Aorta (tissue), 5 donors: ENCODE measurements around the gene GRB10. TPM values are rescaled to one million over a fixed set of nuclear protein-coding genes. Genes with fewer than 3 reads are reported as not detected.

Experiments
- ATAC-seq: fragments of 200-7000 bp; cut with Tn5 transposase; one replicate; pipeline ENCODE4 v1.9.1; 2022; ENCODE audit warnings: moderate library complexity; ENCODE audit not compliant: low FRiP score
- DNase-seq, 2 donors: peaks; one replicate each; pipeline ENCODE4 v3.0.0-alpha.2; 2020
- H3K27ac ChIP-seq, 2 donors: one replicate each; pipeline ENCODE4 v1.5.1; 2013; ENCODE audit warnings: low read length in 2 of 2, mild to moderate bottlenecking in 2 of 2, moderate library complexity in 2 of 2, control low read depth in 1 of 2, inconsistent platforms in 1 of 2, low read depth in 1 of 2
- H3K27me3 ChIP-seq, 2 donors: one replicate each; pipeline ENCODE4 v1.6.1; 2013; ENCODE audit warnings: control low read depth in 1 of 2, low read length in 1 of 2, mild to moderate bottlenecking in 1 of 2, moderate library complexity in 1 of 2; ENCODE audit not compliant: insufficient read depth in 2 of 2, control insufficient read depth in 1 of 2
- H3K36me3 ChIP-seq, 2 donors: one replicate each; pipeline ENCODE4 v1.6.1; 2013; ENCODE audit warnings: control low read depth in 1 of 2, low read length in 1 of 2, mild to moderate bottlenecking in 1 of 2; ENCODE audit not compliant: insufficient read depth in 2 of 2, control insufficient read depth in 1 of 2
- H3K4me1 ChIP-seq, 2 donors: one replicate each; pipeline ENCODE4 v1.6.1; 2013; ENCODE audit warnings: low read length in 2 of 2, control low read depth in 1 of 2, mild to moderate bottlenecking in 1 of 2, moderate library complexity in 1 of 2; ENCODE audit not compliant: insufficient read depth in 2 of 2, control insufficient read depth in 1 of 2
- H3K4me3 ChIP-seq, 2 donors: one replicate each; pipeline ENCODE4 v1.5.1; 2013; ENCODE audit warnings: low read length in 2 of 2, control low read depth in 1 of 2, mild to moderate bottlenecking in 1 of 2
- H3K9me3 ChIP-seq: one replicate; pipeline ENCODE4 v1.6.1; 2013; ENCODE audit warnings: mild to moderate bottlenecking, low read length; ENCODE audit not compliant: control insufficient read depth
- WGBS, 2 donors: extraction: QIAGEN DNeasy Blood & Tissue Kit; methylation state at CpG; one replicate each; pipeline ENCODE4 v1.1.7; 2013; 5-methylcytosine and 5-hydroxymethylcytosine counted together
- intact Hi-C, 2 donors: fragments of 100-400 bp; cut with DNase I; formaldehyde crosslinking; loops; one replicate each; pipeline versions ENCODE4 v1.14.2 to v1.15.0; 2022
- polyA plus RNA-seq, 2 donors: library from polyadenylated mRNA; stranded (reverse); fragments of 200-250 nt; gene quantifications; one replicate each; pipeline ENCODE4 v1.2.3, GENCODE V29; 2013
- total RNA-seq, 2 donors: library from RNA; stranded (reverse); fragmentation: NEBNext Ultra II Directional; extraction: Animal tissue kit (Norgen Biotek cat#: 25700); gene quantifications; one replicate each; pipeline ENCODE4 v1.2.1, GENCODE V29; 2021
- donor health status: healthy with polysubstance abuse.
- donor health status: Bipolar disorder and iron deficiency.
- donor health status: DM: no; HTN: no; CAD: no.
- donor health status: DM: no; HTN: no; CAD: no.
- donor health status: DM: yes; HTN: yes; CAD: no.

GRB10 gene
- total and polyA plus RNA-seq, 4 donors: 11.8 to 108 (median 63.8) TPM

- ATAC-seq (no peak), DNase-seq (no peak)
- WGBS, 2 donors: 92% methylated on average over 6 of the region's 6 CpGs
- Histone ChIP-seq H3K4me1 (peaks cover 2% of the 10 kb centered on the region in 2 donors), H3K36me3 (no peaks in the 10 kb centered on the region), H3K4me3 (no peak overlapping the region), H3K9me3 (no peaks in the 10 kb centered on the region), H3K27ac (no peak overlapping the region), H3K27me3 (no peaks in the 10 kb centered on the region)
- intact Hi-C loops: no loop called here
Measured at GRCh38 chr7:50650057-50650664, 132.5 kb downstream of the GRB10 start.

- WGBS, 2 donors: 97 to 100% methylated on average over 7 of the region's 7 CpGs
- intact Hi-C loops: no loop called here
- no peak for DNase-seq
- no peak for ATAC-seq
- no peaks in the 10 kb centered on the region for H3K36me3 ChIP-seq
- no peaks in the 10 kb centered on the region for H3K9me3 ChIP-seq
- no peak overlapping the region for H3K4me3 ChIP-seq
- no peaks in the 10 kb centered on the region for H3K27me3 ChIP-seq
- H3K4me1 ChIP-seq: no peaks in the 10 kb centered on the region
- H3K27ac ChIP-seq: no peak overlapping the region
Measured at GRCh38 chr7:50649259-50649885, 133.3 kb downstream of the GRB10 start.

GRCh38 chr7:50648570-50649169 lies 134.0 kb downstream of the GRB10 start:
- no peak for ATAC-seq
- H3K4me1 ChIP-seq: no peaks in the 10 kb centered on the region
- intact Hi-C loops: no loop called here
- H3K27me3 ChIP-seq: no peaks in the 10 kb centered on the region
- H3K36me3 ChIP-seq: no peaks in the 10 kb centered on the region
- no peaks in the 10 kb centered on the region for H3K9me3 ChIP-seq
- DNase-seq: peak in 1 of 2 donors; percentile 52
- WGBS, 2 donors: 95 to 98% methylated on average over 8 of the region's 8 CpGs
- no peak overlapping the region for H3K4me3 ChIP-seq
- H3K27ac ChIP-seq: no peak overlapping the region

GRCh38 chr7:50648076-50648475 lies 134.6 kb downstream of the GRB10 start:
- WGBS, 2 donors: 96 to 97% methylated on average over 11 of the region's 11 CpGs
- no peaks in the 10 kb centered on the region for H3K27me3 ChIP-seq
- intact Hi-C loops: no loop called here
- H3K4me1 ChIP-seq: no peaks in the 10 kb centered on the region
- ATAC-seq: no peak
- H3K9me3 ChIP-seq: no peaks in the 10 kb centered on the region
- no peak overlapping the region for H3K4me3 ChIP-seq
- no peaks in the 10 kb centered on the region for H3K36me3 ChIP-seq
- H3K27ac ChIP-seq: no peak overlapping the region
- peak in 1 of 2 donors; percentile 34 for DNase-seq

- intact Hi-C loops: no loop called here
- Histone ChIP-seq H3K27me3 (no peaks in the 10 kb centered on the region), H3K4me3 (no peak overlapping the region), H3K4me1 (no peaks in the 10 kb centered on the region), H3K36me3 (no peaks in the 10 kb centered on the region), H3K27ac (no peak overlapping the region), H3K9me3 (no peaks in the 10 kb centered on the region)
- WGBS, 2 donors: 97% methylated on average over 10 of the region's 10 CpGs
- peak in 1 of 2 donors; percentile 51 for DNase-seq
- ATAC-seq: no peak
Measured at GRCh38 chr7:50647286-50647980, 135.3 kb downstream of the GRB10 start.

- ATAC-seq: no peak
- intact Hi-C loops: no loop called here
- no peak overlapping the region for H3K4me3 ChIP-seq
- H3K27me3 ChIP-seq: no peaks in the 10 kb centered on the region
- no peak overlapping the region for H3K27ac ChIP-seq
- no peaks in the 10 kb centered on the region for H3K9me3 ChIP-seq
- H3K4me1 ChIP-seq: no peaks in the 10 kb centered on the region
- no peak for DNase-seq
- H3K36me3 ChIP-seq: no peaks in the 10 kb centered on the region
- WGBS, 2 donors: 96% methylated on average over 9 of the region's 9 CpGs
Measured at GRCh38 chr7:50646069-50646468, 136.6 kb downstream of the GRB10 start.

- Histone ChIP-seq H3K36me3 (no peaks in the 10 kb centered on the region), H3K4me3 (no peak overlapping the region), H3K27ac (peak overlapping the region in 1 of 2 donors; percentile 9), H3K4me1 (no peaks in the 10 kb centered on the region), H3K9me3 (no peaks in the 10 kb centered on the region), H3K27me3 (no peaks in the 10 kb centered on the region)
- ATAC-seq (no peak), DNase-seq (no peak)
- intact Hi-C loops: no loop called here
Measured at GRCh38 chr7:50645186-50645585, 137.5 kb downstream of the GRB10 start.

GRCh38 chr7:50644586-50644985 lies 138.1 kb downstream of the GRB10 start:
- Histone ChIP-seq H3K27ac (no peak overlapping the region), H3K27me3 (no peaks in the 10 kb centered on the region), H3K4me3 (no peak overlapping the region), H3K9me3 (no peaks in the 10 kb centered on the region), H3K4me1 (no peaks in the 10 kb centered on the region), H3K36me3 (no peaks in the 10 kb centered on the region)
- intact Hi-C loops: no loop called here
- ATAC-seq (no peak), DNase-seq (peak in 1 of 2 donors; percentile 39)
- 92 to 93% methylated on average over 5 of the region's 5 CpGs for WGBS, 2 donors
